HG03469 (cell line): ENCODE results near the gene CEACAM3.
"Not testable (repeated sequence)": the region's sequence is repeated elsewhere in the genome, so short reads cannot be mapped to it uniquely, and the experiment has no call there.

Source experiments
- ATAC-seq: cut with Tn5 transposase; IDR thresholded peaks from one replicate; pipeline ENCODE4 v1.9.1; 2021; ENCODE audit warnings: mild to moderate bottlenecking, moderate library complexity, moderate number of reproducible peaks; ENCODE audit not compliant: unreplicated experiment

CEACAM3 gene

GRCh38 chr19:41796362-41796761 lies at the start of gene CEACAM3:
Gene CEACAM3 (plus strand): TSS chr19:41796587. CDS start chr19:41796678, 91 bp downstream.
- no peak for ATAC-seq

- ATAC-seq: no peak
Observed at GRCh38 chr19:41746593-41747227, 49.7 kb upstream of the CEACAM3 start.

- ATAC-seq: no peak
Observed at GRCh38 chr19:41748012-41748411, 48.4 kb upstream of the CEACAM3 start.

- not testable (repeated sequence) for ATAC-seq
Observed at GRCh38 chr19:41750248-41751134, 45.9 kb upstream of the CEACAM3 start.

- no peak for ATAC-seq
Observed at GRCh38 chr19:41753159-41753558, 43.2 kb upstream of the CEACAM3 start.

- no peak for ATAC-seq
Observed at GRCh38 chr19:41753936-41754529, 42.4 kb upstream of the CEACAM3 start.

- no peak for ATAC-seq
Observed at GRCh38 chr19:41755328-41755913, 41.0 kb upstream of the CEACAM3 start, which contains the start of gene CEACAM6. Gene CEACAM6 (plus strand): TSS chr19:41755530. CDS start chr19:41755639, 109 bp downstream.

GRCh38 chr19:41758846-41759245 lies 37.5 kb upstream of the CEACAM3 start:
- no peak for ATAC-seq

GRCh38 chr19:41767115-41767514 lies 29.3 kb upstream of the CEACAM3 start:
- ATAC-seq: no peak

- not testable (repeated sequence) for ATAC-seq
Observed at GRCh38 chr19:41768105-41768504, 28.3 kb upstream of the CEACAM3 start.

- no peak for ATAC-seq
Observed at GRCh38 chr19:41769608-41770007, 26.8 kb upstream of the CEACAM3 start.

GRCh38 chr19:41771410-41771809 lies 25.0 kb upstream of the CEACAM3 start:
- no peak for ATAC-seq

GRCh38 chr19:41774515-41774980 lies 21.8 kb upstream of the CEACAM3 start:
- no peak for ATAC-seq

GRCh38 chr19:41776700-41777099 lies 19.7 kb upstream of the CEACAM3 start:
- ATAC-seq: no peak

GRCh38 chr19:41783612-41784011 lies 12.8 kb upstream of the CEACAM3 start:
- ATAC-seq: no peak

- no peak for ATAC-seq
Observed at GRCh38 chr19:41784312-41784711, 12.1 kb upstream of the CEACAM3 start.

- ATAC-seq: no peak
Observed at GRCh38 chr19:41784743-41785142, 11.6 kb upstream of the CEACAM3 start.

- no peak for ATAC-seq
Observed at GRCh38 chr19:41785653-41786052, 10.7 kb upstream of the CEACAM3 start.

- ATAC-seq: no peak
Observed at GRCh38 chr19:41787055-41787454, 9.3 kb upstream of the CEACAM3 start.

GRCh38 chr19:41788518-41788917 lies 7.9 kb upstream of the CEACAM3 start:
- not testable (repeated sequence) for ATAC-seq

- not testable (repeated sequence) for ATAC-seq
Observed at GRCh38 chr19:41789053-41789452, 7.3 kb upstream of the CEACAM3 start.
